Measurements from ENCODE around the gene EID2B. TPM values are rescaled to one million over a fixed set of nuclear protein-coding genes. Genes with fewer than 3 reads are reported as not detected.

The EID2B gene
- total and polyA plus RNA-seq, 8 donors = 0.63 to 3.9 (median 0.90) TPM

- Histone ChIP-seq H3K9me3 (no peaks in the 10 kb centered on the region), H3K27ac (no peak overlapping the region), H3K4me1 (no peaks in the 10 kb centered on the region), H3K4me3 (peak overlapping the region in 3 of 4 donors; percentile 12 to 41 (median 28)), H3K27me3 (peaks cover 0 to 27% (median 2%) of the 10 kb centered on the region in 4 donors), H3K36me3 (no peaks in the 10 kb centered on the region)
- WGBS, 2 donors = 4 to 5% methylated on average over 40 to 44 of the region's 44 CpGs
- FAIRE-seq (no peak), ATAC-seq (peak; percentile 29 to 59 (median 49)), DNase-seq (peak in 3 of 6 donors; percentile 52 to 75 (median 68))
- TF ChIP-seq CTCF (IDR thresholded peaks at IDR 0.05) = no peak
- intact Hi-C loops (cut with DNase I) = no loop called here
Measured at GRCh38 chr19:39515551-39516191, 17.0 kb downstream of the EID2B start.

GRCh38 chr19:39514840-39515550 is 17.7 kb downstream of the EID2B start, which contains the start of gene SELENOV:
Gene SELENOV (plus strand): TSS chr19:39515139. CDS start chr19:39515213, 74 bp downstream.
- intact Hi-C loops (cut with DNase I) = no loop called here
- no peaks in the 10 kb centered on the region for H3K36me3 ChIP-seq
- H3K4me3 ChIP-seq = peak within 1 kb of the TSS in 3 of 4 donors; percentile 12 to 41 (median 28)
- H3K27ac ChIP-seq = no peak within 1 kb of the TSS
- FAIRE-seq (no peak), DNase-seq (no peak), ATAC-seq (peak; percentile 50 to 57 (median 52))
- H3K4me1 ChIP-seq = no peaks in the 10 kb centered on the region
- no peak for TF ChIP-seq CTCF (IDR thresholded peaks at IDR 0.05)
- peaks cover 0 to 27% (median 2%) of the 10 kb centered on the region in 4 donors for H3K27me3 ChIP-seq
- no peaks in the 10 kb centered on the region for H3K9me3 ChIP-seq
- WGBS, 2 donors = 1 to 2% methylated on average over 52 to 56 of the region's 56 CpGs

GRCh38 chr19:39512988-39513387 is 19.7 kb downstream of the EID2B start:
- Histone ChIP-seq H3K36me3 (no peaks in the 10 kb centered on the region), H3K27me3 (peaks cover 0 to 30% (median 2%) of the 10 kb centered on the region in 4 donors), H3K4me1 (no peaks in the 10 kb centered on the region), H3K27ac (no peak overlapping the region), H3K4me3 (no peak overlapping the region), H3K9me3 (no peaks in the 10 kb centered on the region)
- intact Hi-C loops (cut with DNase I) = no loop called here
- DNase-seq (no peak), ATAC-seq (no peak), FAIRE-seq (no peak)
- no peak for TF ChIP-seq CTCF (IDR thresholded peaks at IDR 0.05)
- 40% methylated on average over 2 of the region's 2 CpGs for WGBS, 2 donors

- Histone ChIP-seq H3K36me3 (no peaks in the 10 kb centered on the region), H3K4me3 (no peak overlapping the region), H3K27me3 (peaks cover 0 to 34% (median 0%) of the 10 kb centered on the region in 4 donors), H3K4me1 (no peaks in the 10 kb centered on the region), H3K9me3 (no peaks in the 10 kb centered on the region), H3K27ac (no peak overlapping the region)
- TF ChIP-seq CTCF (IDR thresholded peaks at IDR 0.05) = no peak
- no peak for ATAC-seq
- intact Hi-C loops (cut with DNase I) = no loop called here
- no peak for FAIRE-seq
- WGBS, 2 donors = 36 to 45% methylated on average over 2 of the region's 2 CpGs
- no peak for DNase-seq
Measured at GRCh38 chr19:39509233-39509632, 23.4 kb downstream of the EID2B start.

Data from pancreas (tissue), 10 donors.